Stimulated activated naive B cell treated with anti-CD40 and anti-IgM and Interleukin-4, amounts not matched to agents 10 μg/mL and 1 μg/mL and 100 μg/mL, for 72 hours (primary cell): ENCODE measurements around the gene CRX.
"Not testable (repeated sequence)": the region's sequence is repeated elsewhere in the genome, so short reads cannot be mapped to it uniquely, and the experiment has no call there.

ENCODE experiments used
- ATAC-seq, 2 donors: fragments of 150-1000 bp; cut with Tn5 transposase; replicated peaks; 2 replicates each; pipeline ENCODE4 v1.10.0; 2021; ENCODE audit warnings: moderate library complexity in 1 of 2
- DNase-seq: peaks from one replicate; pipeline ENCODE4 v3.0.0; 2021
- H3K27ac Mint-ChIP-seq: one replicate; pipeline ENCODE4 v1.8.0; 2022; ENCODE audit warnings: mild to moderate bottlenecking, mixed read lengths
- H3K27me3 Mint-ChIP-seq, 2 donors: one replicate each; pipeline ENCODE4 v1.8.0; 2022; ENCODE audit warnings: mixed read lengths in 2 of 2
- H3K36me3 Mint-ChIP-seq, 2 donors: one replicate each; pipeline ENCODE4 v1.8.0; 2022; ENCODE audit warnings: mixed read lengths in 2 of 2, mild to moderate bottlenecking in 1 of 2
- H3K4me1 Mint-ChIP-seq, 2 donors: one replicate each; pipeline ENCODE4 v1.8.0; 2022; ENCODE audit warnings: mixed read lengths in 2 of 2, mild to moderate bottlenecking in 1 of 2
- H3K4me3 Mint-ChIP-seq, 2 donors: one replicate each; pipeline ENCODE4 v1.8.0; 2022; ENCODE audit warnings: mild to moderate bottlenecking in 2 of 2, mixed read lengths in 2 of 2, moderate library complexity in 1 of 2
- H3K9me3 Mint-ChIP-seq, 2 donors: one replicate each; pipeline ENCODE4 v1.8.0; 2022; ENCODE audit warnings: mixed read lengths in 2 of 2, mild to moderate bottlenecking in 1 of 2

The CRX gene

GRCh38 chr19:47858646-47859285, 37.0 kb downstream of the CRX start, which contains the start of gene TPRX2:
Gene TPRX2 (plus strand): TSS chr19:47859235. CDS start chr19:47859247, 12 bp downstream.
- not testable (repeated sequence) for H3K4me3 Mint-ChIP-seq

GRCh38 chr19:47859838-47860237, 38.1 kb downstream of the CRX start:
- not testable (repeated sequence) for DNase-seq, ATAC-seq, H3K4me1 Mint-ChIP-seq, H3K9me3 Mint-ChIP-seq, H3K4me3 Mint-ChIP-seq, H3K27ac Mint-ChIP-seq, H3K36me3 Mint-ChIP-seq
- peaks cover 37 to 56% of the 10 kb centered on the region in 2 donors for H3K27me3 Mint-ChIP-seq

More at GRCh38 chr19:47858646-47859285, 37.0 kb downstream of the CRX start, which contains the start of gene TPRX2:
- peaks cover 39 to 52% of the 10 kb centered on the region in 2 donors for H3K27me3 Mint-ChIP-seq
- H3K27ac Mint-ChIP-seq, DNase-seq, ATAC-seq, H3K36me3 Mint-ChIP-seq, H3K9me3 Mint-ChIP-seq, H3K4me1 Mint-ChIP-seq: not testable (repeated sequence)

- Mint-ChIP-seq H3K27me3 (peaks cover 39 to 60% of the 10 kb centered on the region in 2 donors), H3K4me1 (peaks cover 0 to 6% of the 10 kb centered on the region in 2 donors), H3K9me3 (peaks cover 4 to 5% of the 10 kb centered on the region in 2 donors), H3K4me3 (no peak overlapping the region), H3K27ac (no peak overlapping the region), H3K36me3 (peaks cover 5% of the 10 kb centered on the region in 2 donors)
- ATAC-seq (no peak), DNase-seq (no peak)
These were observed 39.0 kb downstream of the CRX start for GRCh38 chr19:47860602-47861297.

GRCh38 chr19:47861630-47862029, 39.9 kb downstream of the CRX start:
- ATAC-seq, result no peak
- peaks cover 0 to 6% of the 10 kb centered on the region in 2 donors for H3K4me1 Mint-ChIP-seq
- H3K27ac Mint-ChIP-seq, result no peak overlapping the region
- H3K27me3 Mint-ChIP-seq, result peaks cover 34 to 58% of the 10 kb centered on the region in 2 donors
- DNase-seq, result no peak
- H3K4me3 Mint-ChIP-seq, result no peak overlapping the region
- H3K36me3 Mint-ChIP-seq, result peaks cover 5% of the 10 kb centered on the region in 2 donors
- peaks cover 4 to 5% of the 10 kb centered on the region in 2 donors for H3K9me3 Mint-ChIP-seq

GRCh38 chr19:47863514-47863936, 41.8 kb downstream of the CRX start:
- Mint-ChIP-seq H3K36me3 (peaks cover 5% of the 10 kb centered on the region in 2 donors), H3K27me3 (peaks cover 30 to 48% of the 10 kb centered on the region in 2 donors), H3K4me1 (peaks cover 0 to 6% of the 10 kb centered on the region in 2 donors), H3K9me3 (peaks cover 4 to 5% of the 10 kb centered on the region in 2 donors), H3K27ac (no peak overlapping the region), H3K4me3 (no peak overlapping the region)
- peak; percentile 73 for DNase-seq
- ATAC-seq, result peak; percentile 99 to 100

- no peak for DNase-seq
- H3K4me1 Mint-ChIP-seq, result peaks cover 3 to 11% of the 10 kb centered on the region in 2 donors
- peaks cover 28 to 45% of the 10 kb centered on the region in 2 donors for H3K27me3 Mint-ChIP-seq
- H3K4me3 Mint-ChIP-seq, result no peak overlapping the region
- H3K27ac Mint-ChIP-seq, result no peak overlapping the region
- H3K9me3 Mint-ChIP-seq, result peaks cover 4 to 7% of the 10 kb centered on the region in 2 donors
- H3K36me3 Mint-ChIP-seq, result peaks cover 5% of the 10 kb centered on the region in 2 donors
- no peak for ATAC-seq
These were observed 43.4 kb downstream of the CRX start for GRCh38 chr19:47865166-47865565.

GRCh38 chr19:47878906-47879305, 57.2 kb downstream of the CRX start:
- no peaks in the 10 kb centered on the region for H3K36me3 Mint-ChIP-seq
- no peak for ATAC-seq
- H3K27me3 Mint-ChIP-seq, result peaks cover 14 to 47% of the 10 kb centered on the region in 2 donors
- no peak overlapping the region for H3K4me3 Mint-ChIP-seq
- no peak for DNase-seq
- no peak overlapping the region for H3K27ac Mint-ChIP-seq
- peaks cover 0 to 1% of the 10 kb centered on the region in 2 donors for H3K4me1 Mint-ChIP-seq
- peaks cover 4% of the 10 kb centered on the region in 2 donors for H3K9me3 Mint-ChIP-seq

GRCh38 chr19:47879385-47879784, 57.6 kb downstream of the CRX start:
- not testable (repeated sequence) for ATAC-seq, H3K4me1 Mint-ChIP-seq, H3K36me3 Mint-ChIP-seq, H3K4me3 Mint-ChIP-seq, H3K9me3 Mint-ChIP-seq, H3K27ac Mint-ChIP-seq, DNase-seq
- H3K27me3 Mint-ChIP-seq, result peaks cover 14 to 44% of the 10 kb centered on the region in 2 donors

- ATAC-seq, result no peak
- Mint-ChIP-seq H3K4me3 (no peak overlapping the region), H3K27ac (no peak overlapping the region), H3K36me3 (no peaks in the 10 kb centered on the region), H3K27me3 (peaks cover 24 to 45% of the 10 kb centered on the region in 2 donors), H3K9me3 (peaks cover 4% of the 10 kb centered on the region in 2 donors), H3K4me1 (peaks cover 0 to 1% of the 10 kb centered on the region in 2 donors)
- no peak for DNase-seq
These were observed 60.0 kb downstream of the CRX start for GRCh38 chr19:47881757-47882156.

GRCh38 chr19:47882890-47883289, 61.2 kb downstream of the CRX start:
- Mint-ChIP-seq H3K4me3 (no peak overlapping the region), H3K9me3 (peaks cover 4% of the 10 kb centered on the region in 2 donors), H3K4me1 (peaks cover 0 to 1% of the 10 kb centered on the region in 2 donors), H3K27me3 (peaks cover 21 to 47% of the 10 kb centered on the region in 2 donors), H3K36me3 (no peaks in the 10 kb centered on the region), H3K27ac (no peak overlapping the region)
- ATAC-seq (no peak), DNase-seq (no peak)

GRCh38 chr19:47885067-47885463, 63.3 kb downstream of the CRX start:
- DNase-seq (no peak), ATAC-seq (no peak)
- H3K4me3 Mint-ChIP-seq, result no peak overlapping the region
- no peak overlapping the region for H3K27ac Mint-ChIP-seq
- no peaks in the 10 kb centered on the region for H3K4me1 Mint-ChIP-seq
- H3K27me3 Mint-ChIP-seq, result peaks cover 15 to 41% of the 10 kb centered on the region in 2 donors
- no peaks in the 10 kb centered on the region for H3K9me3 Mint-ChIP-seq
- H3K36me3 Mint-ChIP-seq, result no peaks in the 10 kb centered on the region

GRCh38 chr19:47886010-47886559, 64.3 kb downstream of the CRX start, which contains the start of gene SULT2A1:
Gene SULT2A1 (minus strand): TSS chr19:47886315. CDS start chr19:47886257, 58 bp downstream.
- no peaks in the 10 kb centered on the region for H3K9me3 Mint-ChIP-seq
- DNase-seq (no peak), ATAC-seq (no peak)
- H3K27ac Mint-ChIP-seq, result no peak within 1 kb of the TSS
- H3K4me3 Mint-ChIP-seq, result no peak within 1 kb of the TSS
- no peaks in the 10 kb centered on the region for H3K4me1 Mint-ChIP-seq
- peaks cover 19 to 41% of the 10 kb centered on the region in 2 donors for H3K27me3 Mint-ChIP-seq
- H3K36me3 Mint-ChIP-seq, result no peaks in the 10 kb centered on the region

GRCh38 chr19:47890865-47891621, 69.3 kb downstream of the CRX start:
- Mint-ChIP-seq H3K27me3 (peaks cover 6 to 14% of the 10 kb centered on the region in 2 donors), H3K27ac (no peak overlapping the region), H3K4me1 (no peaks in the 10 kb centered on the region), H3K4me3 (no peak overlapping the region), H3K9me3 (peaks cover 5 to 8% of the 10 kb centered on the region in 2 donors), H3K36me3 (peaks cover 0 to 2% of the 10 kb centered on the region in 2 donors)
- ATAC-seq (no peak), DNase-seq (no peak)

GRCh38 chr19:47891622-47891922, 69.8 kb downstream of the CRX start:
- ATAC-seq (no peak), DNase-seq (no peak)
- Mint-ChIP-seq H3K36me3 (peaks cover 0 to 2% of the 10 kb centered on the region in 2 donors), H3K27me3 (peaks cover 3 to 14% of the 10 kb centered on the region in 2 donors), H3K4me1 (no peaks in the 10 kb centered on the region), H3K4me3 (no peak overlapping the region), H3K27ac (no peak overlapping the region), H3K9me3 (peaks cover 5 to 8% of the 10 kb centered on the region in 2 donors)
